Measurements from ENCODE around the gene HAO2.

GRCh38 chr1:119390526-119390925, 21.9 kb downstream of the HAO2 start:
- TF ChIP-seq ARNTL (CRISPR knock-in tag; IDR thresholded peaks at IDR 0.05; ENCODE audit: borderline replicate concordance, low read depth), result no peak
- TF ChIP-seq ISL1 (CRISPR knock-in tag; IDR thresholded peaks at IDR 0.05), result no peak

All from SK-N-SH treated with all-trans-retinoic acid at 6 μM for 48 hours (cell line).